CD4-positive, alpha-beta T cell treated with Interleukin-12 subunit alpha and Interleukin-12 subunit beta, for 1 hour (primary cell): ENCODE results near the gene ZNF322.
A peak's percentile ranks its signal among the peaks of the same experiment; 100 is the strongest.

Source experiments
- DNase-seq: peaks from one replicate; pipeline ENCODE4 v3.0.0-alpha.2; 2020

The ZNF322 gene

GRCh38 chr6:26613689-26614683, 45.6 kb downstream of the ZNF322 start:
- peak; percentile 21 for DNase-seq

GRCh38 chr6:26613201-26613600, 46.3 kb downstream of the ZNF322 start:
- DNase-seq, result no peak

DNA sequence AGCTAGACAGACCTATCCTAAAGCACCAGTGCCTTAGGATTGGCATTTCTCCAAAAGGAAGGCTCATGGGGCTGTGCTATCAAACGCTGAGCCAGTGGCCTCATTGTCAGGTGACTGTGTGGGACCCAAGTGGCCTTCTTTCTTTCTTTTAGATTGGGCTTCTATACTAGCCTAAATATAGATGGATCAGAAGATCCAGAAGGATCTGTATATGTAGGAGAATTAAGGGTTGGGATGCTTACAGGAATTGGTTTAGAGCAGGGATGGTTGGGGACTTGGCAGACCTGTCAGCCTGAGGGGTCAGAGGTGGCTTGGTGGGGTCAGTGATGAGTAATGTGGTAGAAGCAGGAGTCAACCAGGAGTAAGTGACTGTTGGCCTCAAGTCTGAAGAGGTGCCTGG, 47.9 kb downstream of the ZNF322 start:
- no peak for DNase-seq

DNA sequence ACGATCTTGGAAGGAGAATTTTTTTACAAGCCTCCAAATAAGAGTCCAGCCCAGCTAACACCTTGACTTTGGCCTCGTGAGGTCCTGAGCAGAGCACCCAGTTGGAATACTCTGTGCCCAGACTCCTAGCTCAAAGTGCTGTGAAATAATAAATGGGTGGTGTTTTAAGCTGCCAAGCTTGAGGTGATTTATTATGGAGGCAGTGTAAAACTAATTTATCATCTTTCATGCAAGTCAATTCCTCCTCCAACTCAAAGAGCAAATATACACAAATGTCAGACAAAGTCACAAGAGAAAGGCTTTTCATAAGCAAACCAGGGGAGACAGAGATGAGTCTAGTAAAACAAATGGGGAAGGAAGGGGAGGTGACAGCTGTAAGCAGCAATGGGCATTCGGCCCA, 50.1 kb downstream of the ZNF322 start:
- no peak for DNase-seq

DNA sequence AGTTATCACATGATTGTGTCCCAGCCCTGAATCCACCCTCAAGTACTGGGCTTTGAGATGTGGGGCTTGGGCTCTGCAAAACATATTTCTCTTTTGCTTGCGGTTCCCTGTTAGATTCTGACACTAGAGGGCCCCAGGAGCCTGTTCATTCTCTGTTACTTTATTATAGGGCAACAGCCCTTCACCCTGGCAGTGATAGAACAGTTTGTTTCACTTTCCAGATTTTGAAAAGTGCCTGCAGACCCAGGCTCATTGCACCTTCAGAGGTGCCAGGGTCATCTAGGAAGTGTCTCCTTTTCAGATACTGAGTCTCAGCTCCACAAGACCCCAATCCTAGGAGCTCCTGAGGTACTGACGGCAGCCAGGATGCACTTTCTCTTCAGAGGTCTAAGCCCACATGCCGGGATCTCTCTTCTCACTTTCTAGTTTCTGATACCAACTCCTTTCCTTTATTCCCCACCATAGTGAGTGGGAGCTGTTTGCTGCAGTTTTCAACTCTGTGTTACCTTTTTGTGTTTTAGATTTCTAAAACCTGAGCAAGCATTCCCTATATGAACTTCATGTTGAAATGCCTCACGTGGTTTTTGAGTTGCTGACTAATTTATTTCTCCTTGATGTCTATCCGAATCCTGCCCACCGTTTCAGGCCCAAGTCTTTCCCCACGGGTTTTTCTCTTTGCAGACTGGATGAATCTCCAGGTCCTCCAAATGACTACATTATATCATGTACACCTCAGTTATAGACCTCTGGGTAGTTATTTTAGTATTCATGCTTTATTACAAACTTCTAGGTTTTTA, 51.9 kb downstream of the ZNF322 start:
- DNase-seq, result peak; percentile 78

DNA sequence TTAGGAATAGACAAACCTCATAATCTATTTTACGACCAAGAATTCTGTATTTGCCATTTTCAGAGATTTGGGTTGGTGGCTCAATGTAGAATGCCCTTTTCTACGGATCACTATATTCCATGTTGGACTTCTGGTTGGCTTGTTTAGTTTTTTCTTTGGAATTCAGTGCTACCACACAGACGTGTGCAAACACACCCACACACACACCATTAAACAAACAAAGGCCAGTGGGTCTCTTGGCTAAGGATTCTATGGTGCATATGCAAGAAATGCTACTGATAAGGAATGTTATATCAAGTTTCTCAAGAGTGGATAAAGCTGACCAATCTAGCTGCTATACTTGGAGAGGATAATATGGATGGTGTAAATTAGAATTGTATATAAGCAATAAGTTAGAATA, 54.7 kb downstream of the ZNF322 start:
- no peak for DNase-seq

DNA sequence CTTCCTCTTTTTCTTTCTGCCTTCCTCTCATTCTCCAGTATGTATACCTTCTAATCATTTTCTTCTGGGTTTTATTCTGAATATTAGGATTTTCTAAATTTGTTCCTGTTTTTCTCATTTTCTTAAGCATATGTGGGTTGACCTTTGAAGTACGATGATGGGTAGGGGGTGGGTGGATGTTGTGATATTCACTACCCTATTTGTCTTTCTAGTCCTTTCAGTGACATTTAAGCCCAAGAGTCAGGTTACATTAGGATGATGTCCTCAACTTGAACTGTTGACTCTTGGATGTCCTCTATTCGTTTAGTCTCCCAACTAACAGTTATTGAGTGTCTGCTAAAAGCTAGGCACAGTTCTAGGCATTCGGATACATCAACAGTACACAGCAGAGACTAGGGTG, 55.5 kb downstream of the ZNF322 start:
- DNase-seq, result no peak

- DNase-seq, result no peak
These were observed 57.3 kb downstream of the ZNF322 start for GRCh38 chr6:26602262-26602661.

GRCh38 chr6:26600759-26601158, 58.8 kb downstream of the ZNF322 start:
- DNase-seq, result no peak

GRCh38 chr6:26599591-26599990, 60.0 kb downstream of the ZNF322 start:
- no peak for DNase-seq

GRCh38 chr6:26599134-26599533, 60.4 kb downstream of the ZNF322 start:
- no peak for DNase-seq

DNA sequence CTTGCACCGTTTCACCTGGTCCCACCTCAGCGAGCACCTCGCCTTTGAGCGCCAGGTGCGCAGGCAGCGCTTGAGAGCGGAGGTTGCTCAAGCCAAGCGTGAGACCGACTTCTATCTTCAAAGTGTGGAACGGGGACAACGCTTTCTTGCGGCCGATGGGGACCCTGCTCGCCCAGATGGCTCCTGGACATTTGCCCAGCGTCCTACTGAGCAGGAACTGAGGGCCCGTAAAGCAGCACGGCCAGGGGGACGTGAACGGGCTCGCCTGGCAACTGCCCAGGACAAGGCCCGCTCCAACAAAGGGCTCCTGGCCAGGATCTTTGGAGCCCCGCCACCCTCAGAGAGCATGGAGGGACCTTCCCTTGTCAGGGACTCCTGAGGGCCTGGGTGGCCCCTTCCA, 61.3 kb downstream of the ZNF322 start:
- no peak for DNase-seq

- DNase-seq, result no peak
These were observed 61.7 kb downstream of the ZNF322 start for GRCh38 chr6:26597821-26598220.

GRCh38 chr6:26597389-26597766, 62.2 kb downstream of the ZNF322 start:
- DNase-seq, result no peak

- DNase-seq, result peak; percentile 97
These were observed 62.8 kb downstream of the ZNF322 start, which contains the start of gene ABT1 for GRCh38 chr6:26596579-26597388. TSS of gene ABT1 (plus strand) at chr6:26596953. CDS start at chr6:26596983, 30 bp downstream.

DNA sequence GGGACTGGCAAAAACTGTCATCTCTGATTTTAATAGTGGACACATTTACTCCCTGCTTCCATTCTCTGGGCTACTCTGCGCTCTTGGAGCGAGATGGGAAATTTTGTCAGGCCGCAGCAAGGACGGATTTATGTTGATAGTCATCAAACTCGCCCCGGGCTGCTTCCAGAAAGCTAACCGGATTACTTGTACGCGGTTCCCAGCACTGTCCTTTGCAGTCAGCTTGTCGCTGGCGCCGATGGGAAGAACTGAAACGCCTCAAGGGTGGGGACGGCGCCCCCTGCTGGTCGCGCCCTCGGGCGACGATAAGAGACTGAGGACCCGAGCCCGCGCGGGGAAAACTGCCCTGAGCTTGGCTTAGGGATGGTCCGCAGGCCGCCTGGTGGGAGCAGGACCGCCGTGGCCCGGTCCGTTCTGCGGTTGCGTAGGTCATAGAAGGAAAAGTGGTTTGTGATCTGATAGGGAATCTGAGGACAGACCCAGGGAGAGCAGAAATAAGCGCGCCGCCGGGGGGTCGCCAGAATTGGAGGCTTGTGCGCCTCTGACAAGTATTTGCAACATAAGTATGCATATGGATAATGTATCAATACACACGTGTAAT, 63.8 kb downstream of the ZNF322 start:
- peak; percentile 87 for DNase-seq

DNA sequence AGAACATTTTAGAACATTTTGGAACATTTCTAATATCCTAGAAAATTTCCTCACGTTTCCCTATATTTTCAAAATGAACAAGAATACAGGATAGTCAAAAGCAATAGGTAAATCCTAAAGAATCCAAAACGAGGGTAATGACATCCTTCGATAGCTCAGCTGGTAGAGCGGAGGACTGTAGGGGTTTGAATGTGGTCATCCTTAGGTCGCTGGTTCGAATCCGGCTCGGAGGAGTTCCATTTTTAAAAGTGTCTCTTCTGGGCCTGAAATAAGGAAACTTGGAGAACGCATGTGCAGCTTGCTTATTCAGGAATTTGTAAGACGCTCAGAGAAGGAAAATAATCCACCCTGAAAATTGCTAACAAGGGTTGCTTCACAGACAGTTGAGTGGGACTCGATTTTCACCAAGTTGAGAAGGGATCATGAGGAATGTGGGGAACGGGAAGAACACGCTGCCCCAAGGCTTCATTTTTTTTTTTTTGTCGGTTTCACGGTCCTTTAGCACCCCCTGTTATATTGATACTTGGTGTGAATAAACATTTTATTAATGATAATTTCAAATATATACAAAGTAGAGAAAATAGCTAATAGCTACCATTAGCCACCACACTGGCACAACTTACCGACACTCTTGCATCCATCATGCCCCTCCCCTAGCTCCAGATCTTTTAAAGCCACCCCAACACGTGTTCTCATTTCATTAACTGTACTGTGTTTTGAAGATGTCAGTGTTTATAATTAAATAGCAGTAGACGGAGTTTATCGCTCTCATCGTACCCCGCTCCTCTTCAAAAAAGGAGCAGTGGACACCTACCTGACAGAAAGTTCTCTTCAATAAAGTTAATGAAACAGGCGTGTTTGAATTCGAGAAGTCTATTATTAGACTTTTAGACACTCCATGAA, 64.6 kb downstream of the ZNF322 start:
- peak; percentile 36 for DNase-seq

DNA sequence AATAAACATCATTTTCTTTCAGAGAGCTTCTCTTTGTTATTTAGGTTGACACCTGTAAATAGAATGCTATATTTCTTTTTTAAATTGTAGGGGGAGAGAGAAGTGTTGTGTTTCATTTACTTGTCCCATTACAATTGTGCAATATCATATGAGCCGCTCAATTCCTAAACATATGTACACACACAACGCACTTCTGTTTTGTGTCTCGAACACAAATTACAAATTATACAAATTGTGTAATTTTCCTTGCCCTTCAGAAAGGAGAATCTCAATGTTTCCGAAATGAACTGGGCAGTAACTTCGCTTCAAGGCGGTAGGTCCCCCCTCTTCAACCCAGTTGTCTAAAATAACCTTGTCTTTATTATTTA, 65.4 kb downstream of the ZNF322 start:
- DNase-seq, result no peak

DNA sequence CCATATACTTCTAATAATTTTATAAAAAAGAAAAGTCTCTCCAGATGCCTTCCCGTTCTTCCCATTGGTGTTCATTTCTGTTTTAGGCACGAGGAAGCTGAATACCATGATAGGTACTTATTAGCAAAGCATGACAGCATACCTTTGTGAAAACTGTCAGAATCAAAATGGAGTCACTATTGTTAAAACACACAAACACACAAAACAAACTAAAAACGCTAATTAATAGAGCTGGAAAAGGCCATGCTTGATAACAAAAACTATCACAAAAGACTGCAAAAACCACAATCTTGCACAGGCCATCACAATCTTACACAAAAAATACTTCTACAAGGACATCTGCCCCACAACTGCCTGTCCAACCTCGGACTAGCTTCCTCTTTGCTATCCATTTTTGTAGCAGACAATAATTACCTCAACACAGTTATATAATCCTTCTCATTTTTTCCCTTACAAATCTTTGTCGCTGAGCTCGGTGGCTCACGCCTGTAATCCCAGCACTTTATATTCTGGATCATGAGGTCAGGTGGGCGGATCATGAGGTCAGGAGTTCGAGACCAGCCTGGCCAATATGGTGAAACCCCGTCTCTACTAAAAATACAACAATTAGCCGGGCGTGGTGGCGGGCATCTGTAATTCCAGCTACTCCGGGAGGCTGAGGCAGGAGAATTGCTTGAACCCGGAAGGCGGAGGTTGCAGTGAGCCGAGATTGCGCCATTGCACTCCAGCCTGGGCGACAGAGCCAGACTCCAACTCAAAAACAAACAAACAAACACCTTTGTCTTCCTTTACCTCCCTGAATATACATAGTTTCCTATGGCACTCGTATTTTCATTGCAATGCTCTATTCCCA, 66.0 kb downstream of the ZNF322 start:
- DNase-seq, result no peak

DNA sequence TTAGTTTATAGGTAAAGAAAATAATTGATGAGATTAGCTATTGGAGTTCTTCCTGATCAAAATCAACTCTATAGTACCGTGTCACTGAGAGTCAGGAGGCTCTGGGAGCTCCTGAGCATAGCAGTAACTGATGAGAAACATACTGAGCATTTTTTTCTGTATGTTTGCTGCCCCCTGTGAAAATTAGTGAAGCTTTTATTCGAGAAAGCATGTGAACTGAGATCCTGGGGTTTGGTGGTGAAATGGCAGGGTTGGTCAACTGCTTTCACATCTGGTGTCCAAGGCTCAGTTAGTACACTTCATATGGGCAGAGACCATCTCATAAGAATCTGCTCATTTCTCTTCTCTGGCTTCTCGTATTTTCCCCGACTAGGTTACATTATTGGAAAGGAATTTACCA, 66.9 kb downstream of the ZNF322 start:
- DNase-seq, result no peak

DNA sequence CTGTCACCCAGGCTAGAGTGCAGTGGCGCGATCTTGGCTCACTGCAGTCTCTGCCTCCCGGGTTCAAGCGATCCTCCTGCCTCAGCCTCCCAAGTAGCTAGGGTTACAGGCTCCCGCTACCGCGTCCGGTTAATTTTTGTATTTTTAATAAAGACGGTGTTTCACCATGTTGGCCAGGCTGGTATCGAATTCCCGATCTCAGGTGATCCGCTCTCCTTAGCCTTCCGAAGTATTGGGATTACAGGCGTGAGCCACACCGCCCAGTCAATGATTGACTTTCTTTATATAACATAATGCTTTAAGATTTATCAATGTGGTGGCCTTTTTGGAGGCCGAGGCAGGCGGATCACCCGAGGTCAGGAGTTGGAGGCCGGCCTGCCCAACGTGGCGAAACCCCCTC, 70.6 kb downstream of the ZNF322 start:
- no peak for DNase-seq
